GM19025 (cell line): ENCODE results near the gene NANOS2.

Source experiments
- ATAC-seq: cut with Tn5 transposase; IDR thresholded peaks from one replicate; pipeline ENCODE4 v1.9.1; 2021; ENCODE audit warnings: mild to moderate bottlenecking, low read depth, moderate library complexity; ENCODE audit not compliant: unreplicated experiment

Gene NANOS2

DNA sequence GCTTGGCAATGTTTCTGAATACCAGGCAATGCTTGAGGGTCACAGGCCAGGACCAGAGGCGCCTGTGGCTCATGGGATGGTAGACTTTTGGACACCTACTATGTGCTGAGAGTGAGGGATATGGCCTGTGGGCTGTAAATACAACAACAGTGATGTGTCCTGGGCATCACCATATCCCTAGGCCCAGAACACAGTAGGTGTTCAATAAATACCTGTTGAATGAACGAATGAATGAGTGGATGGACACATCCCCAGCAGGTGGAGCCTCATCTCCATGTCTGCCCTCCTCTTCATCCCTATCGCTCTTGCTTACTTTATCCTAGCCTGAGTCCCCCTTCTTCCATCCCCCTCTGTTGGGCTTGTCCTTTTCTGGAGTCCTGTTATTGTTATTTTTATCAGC, 16.5 kb upstream of the NANOS2 start:
- ATAC-seq, result no peak

- ATAC-seq, result no peak
Observed at GRCh38 chr19:45929247-45929646, 14.7 kb upstream of the NANOS2 start.

- ATAC-seq, result peak; percentile 72
Observed at GRCh38 chr19:45927565-45928261, 13.1 kb upstream of the NANOS2 start.

- no peak for ATAC-seq
Observed at GRCh38 chr19:45924891-45925447, 10.4 kb upstream of the NANOS2 start.

DNA sequence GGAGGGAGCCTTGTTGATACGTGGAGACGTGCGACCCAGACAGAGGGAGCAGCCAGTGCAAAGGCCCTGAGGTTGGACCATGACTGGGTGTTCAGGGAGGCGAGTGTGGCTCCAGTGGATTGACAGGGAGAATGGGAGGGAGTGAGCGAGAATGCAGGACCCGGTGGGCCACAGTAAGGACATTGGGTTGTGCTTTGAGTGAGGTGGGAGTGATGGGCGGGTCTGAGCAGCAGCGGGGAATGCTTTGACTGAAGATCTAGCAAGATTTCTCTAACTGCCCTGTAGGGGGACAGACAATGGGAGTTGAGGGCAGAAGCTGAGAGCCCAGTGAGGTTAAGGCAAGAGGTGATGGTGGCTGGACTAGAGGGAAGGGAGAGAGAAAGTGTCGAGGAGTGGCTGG, 7.7 kb upstream of the NANOS2 start:
- no peak for ATAC-seq

GRCh38 chr19:45920458-45920857, 5.9 kb upstream of the NANOS2 start:
- ATAC-seq, result no peak

DNA sequence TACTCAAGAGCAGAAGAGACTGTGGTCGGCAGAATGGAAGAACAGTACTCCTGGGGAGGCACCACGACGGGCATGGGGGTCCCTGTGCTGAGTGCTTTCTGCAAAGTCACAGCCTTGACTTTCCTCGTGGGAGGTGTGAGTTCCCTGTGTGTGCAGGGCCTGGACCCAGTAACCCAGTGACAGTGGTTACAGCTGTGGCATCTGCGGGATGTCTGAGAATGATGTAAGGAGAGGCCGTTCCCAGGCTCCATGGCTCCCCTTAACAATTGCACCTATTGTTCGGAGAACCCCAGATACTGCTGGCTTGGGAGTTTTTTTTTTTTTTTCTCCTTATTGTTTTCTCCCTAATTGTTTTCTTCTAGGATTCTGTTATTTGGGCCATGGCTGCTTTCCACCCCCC, 5.1 kb upstream of the NANOS2 start:
- ATAC-seq, result no peak

- ATAC-seq, result no peak
Observed at GRCh38 chr19:45918721-45919120, 4.1 kb upstream of the NANOS2 start.

DNA sequence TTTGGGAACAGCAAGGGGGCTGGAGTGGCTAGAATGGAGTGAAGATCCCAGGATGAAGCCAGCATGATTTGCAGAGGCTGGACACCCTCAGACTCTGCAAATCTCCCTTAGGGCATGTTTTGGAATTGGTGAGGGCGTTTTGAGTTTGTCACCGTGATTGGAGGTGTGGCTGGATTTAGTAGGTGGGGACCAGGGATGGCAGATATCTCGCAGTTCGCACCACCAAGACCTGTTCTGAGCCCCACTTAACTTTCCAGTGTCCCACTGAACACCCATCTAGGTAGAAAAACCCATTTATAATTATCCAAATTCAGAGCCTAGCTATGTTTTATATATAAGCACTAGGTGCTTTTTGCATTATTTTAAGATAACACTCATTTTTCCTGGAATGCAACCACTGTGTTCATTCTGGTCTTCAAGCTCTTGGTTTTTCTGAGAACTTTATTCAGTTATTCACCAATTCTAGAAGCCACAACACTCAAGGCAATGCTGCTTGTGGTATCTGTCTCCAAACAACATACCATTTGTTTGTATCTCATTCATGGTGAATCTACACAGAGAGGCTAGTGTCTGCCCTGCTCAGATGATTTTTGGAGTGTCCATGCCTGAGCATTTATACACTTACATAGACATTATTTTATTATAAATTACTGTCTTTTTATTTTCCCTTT, 3.0 kb upstream of the NANOS2 start:
- ATAC-seq, result no peak

GRCh38 chr19:45911291-45911690, 3.3 kb downstream of the NANOS2 start:
- ATAC-seq, result no peak

- no peak for ATAC-seq
Observed at GRCh38 chr19:45908956-45909355, 5.6 kb downstream of the NANOS2 start.

- ATAC-seq, result no peak
Observed at GRCh38 chr19:45906221-45906620, 8.4 kb downstream of the NANOS2 start.

- ATAC-seq, result no peak
Observed at GRCh38 chr19:45905011-45905410, 9.6 kb downstream of the NANOS2 start.

DNA sequence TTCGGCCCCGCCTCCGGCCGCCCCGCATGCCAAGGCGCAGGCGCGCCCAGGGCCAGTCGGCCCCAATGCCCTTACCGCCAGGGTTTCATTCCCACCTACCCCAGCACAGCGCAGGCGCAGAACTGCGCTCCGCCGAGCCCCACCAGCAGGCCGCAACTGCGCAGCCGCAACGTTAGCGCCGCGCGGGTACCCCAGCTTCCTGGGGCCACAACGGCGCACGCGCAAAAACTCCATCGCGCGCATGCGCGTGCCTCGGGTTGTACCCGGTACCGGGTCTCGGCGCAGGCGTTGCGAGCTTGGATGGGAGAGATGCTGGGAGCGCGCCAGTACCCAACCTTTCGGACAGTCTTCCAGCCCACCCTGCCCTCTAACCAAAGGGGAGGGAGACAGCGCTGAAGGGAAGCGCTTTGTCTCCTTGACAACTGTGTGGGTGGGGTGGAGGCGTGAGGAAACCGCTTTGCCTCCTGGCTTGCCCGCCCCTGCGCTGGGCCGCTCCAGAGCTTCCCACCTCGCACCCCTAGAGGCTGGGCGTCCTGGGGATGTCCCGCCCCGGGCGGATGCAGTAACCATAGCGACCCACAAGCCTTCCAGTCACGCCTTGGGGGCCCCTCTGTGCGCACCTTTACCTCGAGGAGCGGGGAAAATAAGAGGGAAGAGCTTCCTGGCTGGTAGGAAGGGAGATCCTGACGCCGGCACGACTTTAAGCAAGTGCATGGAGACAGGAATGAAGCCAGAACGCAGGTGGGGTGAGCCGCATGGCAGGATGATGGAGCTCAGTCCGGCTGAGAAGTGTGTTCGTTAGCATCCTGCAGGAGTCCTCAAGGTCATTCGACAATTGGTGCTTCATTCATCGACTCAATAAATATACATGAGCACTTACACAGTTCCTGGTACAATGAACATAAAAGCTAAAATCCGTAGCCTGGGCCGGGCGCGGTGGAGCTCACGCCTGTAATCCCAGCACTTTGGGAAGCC, 11.6 kb downstream of the NANOS2 start:
- ATAC-seq, result peak; percentile 91

- ATAC-seq, result no peak
Observed at GRCh38 chr19:45901912-45902650, 12.5 kb downstream of the NANOS2 start, which contains the start of gene MYPOP. Gene MYPOP (minus strand): TSS chr19:45902613. CDS start chr19:45901773, 840 bp downstream.

GRCh38 chr19:45901432-45901911, 13.1 kb downstream of the NANOS2 start:
- no peak for ATAC-seq

DNA sequence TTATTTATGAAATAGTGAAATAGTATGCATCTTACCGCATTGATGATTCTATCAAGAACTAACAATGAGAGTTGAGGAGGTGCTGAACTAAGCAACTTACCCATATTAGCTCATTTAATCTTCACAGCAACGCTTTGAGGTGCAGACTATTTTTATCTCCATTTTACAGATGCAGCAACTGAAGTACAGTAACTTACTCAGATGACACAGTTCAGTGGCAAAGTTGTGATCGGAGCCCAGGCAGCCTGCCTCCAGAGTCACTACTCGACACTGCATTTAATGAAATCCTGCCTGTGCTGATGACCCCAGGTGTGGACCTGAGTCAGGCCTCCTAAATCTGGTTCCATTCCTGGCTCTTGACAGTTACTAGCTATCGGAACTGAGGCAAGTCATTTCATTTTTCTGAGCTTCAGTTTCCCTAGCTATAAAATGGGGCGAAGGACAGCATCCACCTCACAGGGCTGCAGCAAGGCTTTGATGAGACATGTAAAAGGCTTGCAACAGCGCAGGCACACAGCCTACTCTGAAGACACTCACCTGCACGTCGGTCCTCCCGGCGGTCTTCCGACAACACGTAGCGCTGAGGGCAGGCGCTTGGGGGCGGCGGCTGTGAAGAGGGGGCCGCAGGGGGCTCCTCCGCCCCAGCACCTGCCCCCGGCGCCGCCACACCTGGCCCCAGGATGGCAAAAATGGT, 13.7 kb downstream of the NANOS2 start:
- no peak for ATAC-seq

DNA sequence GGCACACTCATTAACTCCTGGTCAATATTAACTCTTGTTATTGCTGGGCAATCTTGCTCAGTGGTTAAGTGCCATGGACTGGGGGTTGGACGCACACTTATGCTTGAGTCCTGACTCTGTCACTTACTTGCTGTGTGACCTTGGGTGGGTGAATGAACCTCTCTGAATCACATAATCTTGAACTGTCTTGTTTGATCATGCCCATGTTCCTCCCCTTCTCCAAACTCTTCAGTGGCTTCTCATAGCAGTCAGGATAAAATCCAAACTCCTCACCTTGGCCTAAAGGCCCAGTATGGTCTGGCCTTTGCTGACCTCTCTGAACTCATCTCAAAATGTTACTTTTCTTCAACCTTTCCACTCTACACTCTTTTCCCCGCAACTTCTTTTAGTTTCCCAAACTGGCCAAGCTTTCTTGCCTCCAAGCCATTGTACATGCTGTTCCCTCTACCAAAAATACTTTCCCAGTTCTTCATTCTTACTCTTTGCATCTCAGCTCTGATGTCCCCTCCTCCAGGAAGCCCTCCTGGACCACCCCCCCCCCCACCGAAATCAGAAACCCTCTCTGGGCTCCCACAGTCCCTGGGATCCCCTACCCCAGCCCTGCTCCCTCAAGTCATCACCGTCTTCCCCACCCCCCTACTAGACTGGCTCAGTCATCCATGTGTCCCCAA, 14.5 kb downstream of the NANOS2 start:
- ATAC-seq, result no peak

- no peak for ATAC-seq
Observed at GRCh38 chr19:45899253-45899652, 15.3 kb downstream of the NANOS2 start.
